Measurements from ENCODE around the gene MFSD6.
"Not testable (repeated sequence)": the region's sequence is repeated elsewhere in the genome, so short reads cannot be mapped to it uniquely, and the experiment has no call there.

MFSD6 gene

GRCh38 chr2:190478572-190479195 is 70.5 kb downstream of the MFSD6 start:
- no peak overlapping the region for H3K27ac ChIP-seq

DNA sequence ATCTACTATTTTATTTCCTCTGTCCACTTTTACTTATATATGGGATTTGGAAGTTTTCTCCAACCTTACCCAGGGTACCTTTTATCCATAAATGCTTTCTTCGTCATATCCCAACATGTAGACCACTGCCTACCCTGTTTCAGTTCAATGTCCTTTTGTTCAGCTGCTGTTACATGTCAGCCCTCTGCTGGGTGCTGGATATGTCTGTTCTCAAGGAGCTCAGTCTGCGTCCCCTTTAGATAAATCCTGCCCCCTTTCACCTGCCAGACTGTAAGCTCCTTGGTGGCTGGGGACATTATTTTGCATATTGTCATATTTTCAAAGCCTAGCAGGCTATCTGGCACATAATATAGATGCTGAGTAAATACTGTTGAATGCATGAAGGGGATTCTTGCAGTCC is 73.2 kb downstream of the MFSD6 start:
- Histone ChIP-seq H3K4me3 (no peak overlapping the region), H3K9me3 (ENCODE audit: low read depth, low read length) (no peaks in the 10 kb centered on the region), H3K36me3 (ENCODE audit: insufficient read depth, low read length) (no peaks in the 10 kb centered on the region), H3K9ac (ENCODE audit: insufficient read length) (no peak overlapping the region), H3K27ac (no peak overlapping the region)
- DNase-seq (ENCODE audit: low read depth, low spot score), result no peak
- TF ChIP-seq FOXP2 (optimal IDR thresholded peaks at IDR 0.05; ENCODE audit: control extremely low read depth, extremely low read length, insufficient read depth) (no peak), POLR2AphosphoS5 (IDR thresholded peaks at IDR 0.05; ENCODE audit: borderline replicate concordance, low read depth, low read length) (no peak), EZH2 (IDR thresholded peaks at IDR 0.05) (no peak)

More at GRCh38 chr2:190478572-190479195, 70.5 kb downstream of the MFSD6 start:
- no peak for DNase-seq (ENCODE audit: low read depth, low spot score)
- H3K36me3 ChIP-seq (ENCODE audit: insufficient read depth, low read length), result no peaks in the 10 kb centered on the region
- no peaks in the 10 kb centered on the region for H3K9me3 ChIP-seq (ENCODE audit: low read depth, low read length)
- H3K4me3 ChIP-seq, result no peak overlapping the region
- TF ChIP-seq FOXP2 (optimal IDR thresholded peaks at IDR 0.05; ENCODE audit: control extremely low read depth, extremely low read length, insufficient read depth) (no peak), EZH2 (IDR thresholded peaks at IDR 0.05) (no peak), POLR2AphosphoS5 (IDR thresholded peaks at IDR 0.05; ENCODE audit: borderline replicate concordance, low read depth, low read length) (no peak)
- H3K9ac ChIP-seq (ENCODE audit: insufficient read length), result no peak overlapping the region

DNA sequence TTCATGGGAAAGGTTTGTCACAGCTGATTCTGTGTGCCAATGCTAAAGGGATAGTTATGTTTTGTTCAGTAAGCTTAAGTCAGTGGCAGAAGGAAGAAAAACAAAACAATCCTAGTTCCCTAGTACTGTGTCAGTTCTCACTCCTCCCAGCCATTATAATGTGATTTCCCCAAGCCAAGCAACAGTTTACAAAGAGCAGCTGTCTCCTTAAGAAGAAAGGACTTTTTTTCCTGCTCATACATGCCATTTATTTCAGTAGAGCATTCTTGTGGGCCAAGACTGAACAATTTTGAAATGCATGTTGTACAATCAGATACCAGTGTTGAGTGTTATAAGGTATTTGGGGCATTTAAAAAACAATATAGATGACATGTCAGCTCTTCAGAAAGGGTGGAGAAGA is 74.3 kb downstream of the MFSD6 start:
- Histone ChIP-seq H3K36me3 (ENCODE audit: insufficient read depth, low read length) (no peaks in the 10 kb centered on the region), H3K27ac (no peak overlapping the region), H3K9ac (ENCODE audit: insufficient read length) (no peak overlapping the region), H3K9me3 (ENCODE audit: low read depth, low read length) (no peaks in the 10 kb centered on the region), H3K4me3 (no peak overlapping the region)
- no peak for TF ChIP-seq EZH2 (IDR thresholded peaks at IDR 0.05)
- TF ChIP-seq FOXP2 (optimal IDR thresholded peaks at IDR 0.05; ENCODE audit: control extremely low read depth, extremely low read length, insufficient read depth), result no peak
- no peak for TF ChIP-seq POLR2AphosphoS5 (IDR thresholded peaks at IDR 0.05; ENCODE audit: borderline replicate concordance, low read depth, low read length)
- DNase-seq (ENCODE audit: low read depth, low spot score), result no peak

DNA sequence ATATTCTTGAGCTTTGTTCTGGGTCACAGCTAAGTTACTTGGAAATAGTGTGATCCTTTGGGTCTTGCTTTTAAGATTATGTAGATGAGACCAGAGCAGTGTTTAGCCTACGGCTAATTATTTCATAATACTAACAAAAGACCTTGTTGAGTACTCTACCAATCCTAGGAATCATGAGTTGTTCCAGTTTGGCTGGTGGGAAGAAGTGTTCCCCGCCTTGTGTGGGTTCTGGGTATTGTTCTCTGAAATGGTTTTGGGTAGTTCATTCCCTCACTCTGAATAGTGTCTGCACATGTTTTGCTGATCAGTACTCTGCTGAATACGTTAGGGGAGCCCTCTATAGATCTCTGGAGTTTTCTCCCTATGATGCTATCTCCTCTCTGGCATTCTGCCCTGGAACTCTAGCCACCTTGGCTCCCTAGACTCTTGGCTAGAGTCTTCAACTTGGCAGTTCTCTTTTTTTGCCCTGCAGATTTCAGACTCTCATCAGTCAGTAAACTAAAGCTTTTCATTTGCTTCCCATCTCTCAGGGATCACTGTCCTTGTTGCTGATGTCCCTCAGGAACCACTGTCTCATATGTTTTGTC is 78.0 kb downstream of the MFSD6 start:
- Histone ChIP-seq H3K4me3 (no peak overlapping the region), H3K9ac (ENCODE audit: insufficient read length) (no peak overlapping the region), H3K9me3 (ENCODE audit: low read depth, low read length) (no peaks in the 10 kb centered on the region), H3K27ac (no peak overlapping the region), H3K36me3 (ENCODE audit: insufficient read depth, low read length) (peaks cover 14% of the 10 kb centered on the region)
- no peak for DNase-seq (ENCODE audit: low read depth, low spot score)
- no peak for TF ChIP-seq EZH2 (IDR thresholded peaks at IDR 0.05)
- no peak for TF ChIP-seq FOXP2 (optimal IDR thresholded peaks at IDR 0.05; ENCODE audit: control extremely low read depth, extremely low read length, insufficient read depth)
- no peak for TF ChIP-seq POLR2AphosphoS5 (IDR thresholded peaks at IDR 0.05; ENCODE audit: borderline replicate concordance, low read depth, low read length)

DNA sequence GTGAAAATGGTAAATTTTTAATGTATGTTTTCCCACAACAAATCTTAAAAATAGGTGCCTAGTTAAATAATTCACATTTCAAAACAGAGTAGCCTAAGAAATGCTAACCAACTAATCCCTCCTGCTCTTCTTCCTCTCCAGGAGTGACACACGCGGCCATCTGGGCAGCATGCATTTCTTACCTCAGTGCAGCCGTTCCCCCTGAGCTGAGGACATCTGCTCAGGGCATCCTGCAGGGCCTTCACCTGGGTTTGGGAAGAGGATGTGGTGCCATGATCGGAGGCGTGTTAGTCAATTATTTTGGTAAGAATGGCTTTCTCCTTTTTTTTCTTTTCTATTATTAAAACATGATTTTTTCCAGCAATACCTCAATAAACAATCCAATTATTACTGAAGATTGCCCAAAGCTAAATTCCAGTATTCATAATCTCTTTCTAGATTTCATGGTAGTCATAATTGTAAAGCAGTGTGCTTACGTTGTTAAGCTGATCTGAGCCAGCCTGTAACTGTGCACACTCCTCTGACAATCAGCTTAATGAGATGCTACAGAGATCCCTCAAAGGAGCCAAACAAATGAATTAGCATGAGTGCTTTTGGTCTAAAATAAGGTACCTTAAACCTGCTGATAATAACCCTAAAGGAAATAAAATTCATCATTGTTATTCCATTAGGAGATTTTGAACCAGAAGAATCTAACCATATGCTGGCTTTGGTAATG is 80.5 kb downstream of the MFSD6 start:
- no peak overlapping the region for H3K4me3 ChIP-seq
- H3K36me3 ChIP-seq (ENCODE audit: insufficient read depth, low read length), result peaks cover 28% of the 10 kb centered on the region
- no peak for TF ChIP-seq EZH2 (IDR thresholded peaks at IDR 0.05)
- no peak for TF ChIP-seq FOXP2 (optimal IDR thresholded peaks at IDR 0.05; ENCODE audit: control extremely low read depth, extremely low read length, insufficient read depth)
- TF ChIP-seq POLR2AphosphoS5 (IDR thresholded peaks at IDR 0.05; ENCODE audit: borderline replicate concordance, low read depth, low read length), result no peak
- no peak overlapping the region for H3K27ac ChIP-seq
- no peak overlapping the region for H3K9ac ChIP-seq (ENCODE audit: insufficient read length)
- DNase-seq (ENCODE audit: low read depth, low spot score), result no peak
- H3K9me3 ChIP-seq (ENCODE audit: low read depth, low read length), result peaks cover 4% of the 10 kb centered on the region; the same call in 1 of the 2 replicates

- H3K27ac ChIP-seq, result no peak overlapping the region
- no peak for TF ChIP-seq FOXP2 (optimal IDR thresholded peaks at IDR 0.05; ENCODE audit: control extremely low read depth, extremely low read length, insufficient read depth)
- no peak for TF ChIP-seq EZH2 (IDR thresholded peaks at IDR 0.05)
- no peak for TF ChIP-seq POLR2AphosphoS5 (IDR thresholded peaks at IDR 0.05; ENCODE audit: borderline replicate concordance, low read depth, low read length)
- no peak overlapping the region for H3K9ac ChIP-seq (ENCODE audit: insufficient read length)
- H3K9me3 ChIP-seq (ENCODE audit: low read depth, low read length), result peaks cover 4% of the 10 kb centered on the region; the same call in 1 of the 2 replicates
- peaks cover 28% of the 10 kb centered on the region for H3K36me3 ChIP-seq (ENCODE audit: insufficient read depth, low read length)
- no peak for DNase-seq (ENCODE audit: low read depth, low spot score)
- no peak overlapping the region for H3K4me3 ChIP-seq
Measured at GRCh38 chr2:190489475-190489874, 81.3 kb downstream of the MFSD6 start.

DNA sequence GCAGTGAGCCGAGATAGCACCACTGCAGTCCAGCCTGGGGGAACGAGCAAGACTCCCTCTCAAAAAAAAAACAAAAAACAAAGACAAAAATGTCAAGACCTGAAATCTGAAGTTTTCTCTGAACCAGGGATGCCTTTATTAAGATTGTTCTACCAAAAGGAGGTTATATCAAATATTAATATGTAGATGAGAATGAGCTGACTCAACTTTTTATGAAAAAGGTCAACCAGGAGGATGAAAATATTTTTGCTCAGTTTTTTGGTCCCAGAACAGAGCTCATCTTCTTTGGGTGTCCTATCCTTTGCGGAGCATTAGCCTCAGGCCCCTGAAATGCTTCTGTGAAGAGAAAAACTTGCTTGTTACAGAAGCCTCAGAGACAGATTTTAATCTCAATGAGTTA is 82.3 kb downstream of the MFSD6 start:
- Histone ChIP-seq H3K9ac (ENCODE audit: insufficient read length) (no peak overlapping the region), H3K9me3 (ENCODE audit: low read depth, low read length) (peaks cover 4% of the 10 kb centered on the region; the same call in 1 of the 2 replicates), H3K27ac (no peak overlapping the region), H3K4me3 (no peak overlapping the region), H3K36me3 (ENCODE audit: insufficient read depth, low read length) (peaks cover 28% of the 10 kb centered on the region)
- TF ChIP-seq FOXP2 (optimal IDR thresholded peaks at IDR 0.05; ENCODE audit: control extremely low read depth, extremely low read length, insufficient read depth) (no peak), POLR2AphosphoS5 (IDR thresholded peaks at IDR 0.05; ENCODE audit: borderline replicate concordance, low read depth, low read length) (no peak), EZH2 (IDR thresholded peaks at IDR 0.05) (no peak)
- no peak for DNase-seq (ENCODE audit: low read depth, low spot score)

DNA sequence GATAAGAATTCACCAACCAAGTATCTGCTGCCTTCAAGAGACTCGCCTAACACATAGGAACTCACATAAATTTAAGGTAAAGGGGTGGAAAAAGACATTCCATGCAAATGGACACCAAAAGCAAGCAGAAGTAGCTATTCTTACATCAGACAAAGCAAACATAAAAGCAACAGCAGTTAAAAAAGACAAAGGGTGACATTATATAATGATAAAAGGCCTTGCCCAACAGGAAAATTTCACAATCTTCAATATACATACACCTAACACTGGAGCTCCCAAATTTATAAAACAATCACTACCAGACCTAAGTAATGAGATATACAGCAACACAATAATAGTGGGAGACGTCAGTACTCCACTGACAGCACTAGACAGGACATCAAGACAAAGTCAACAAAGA is 84.9 kb downstream of the MFSD6 start:
- DNase-seq (ENCODE audit: low read depth, low spot score), result no peak
- H3K36me3 ChIP-seq (ENCODE audit: insufficient read depth, low read length), result peaks cover 28% of the 10 kb centered on the region

GRCh38 chr2:190494600-190495227 is 86.6 kb downstream of the MFSD6 start:
- not testable (repeated sequence) for H3K9ac ChIP-seq (ENCODE audit: insufficient read length); DNase-seq (ENCODE audit: low read depth, low spot score); H3K27ac ChIP-seq; H3K4me3 ChIP-seq; H3K9me3 ChIP-seq (ENCODE audit: low read depth, low read length)
- peaks cover 24% of the 10 kb centered on the region for H3K36me3 ChIP-seq (ENCODE audit: insufficient read depth, low read length)

More for the DNA sequence above, 84.9 kb downstream of the MFSD6 start:
- no peak for TF ChIP-seq POLR2AphosphoS5 (IDR thresholded peaks at IDR 0.05; ENCODE audit: borderline replicate concordance, low read depth, low read length)
- TF ChIP-seq FOXP2 (optimal IDR thresholded peaks at IDR 0.05; ENCODE audit: control extremely low read depth, extremely low read length, insufficient read depth), result no peak
- no peak for TF ChIP-seq EZH2 (IDR thresholded peaks at IDR 0.05)
- Histone ChIP-seq H3K9ac (ENCODE audit: insufficient read length) (no peak overlapping the region), H3K9me3 (ENCODE audit: low read depth, low read length) (peaks cover 4% of the 10 kb centered on the region; the same call in 1 of the 2 replicates), H3K4me3 (no peak overlapping the region), H3K27ac (no peak overlapping the region)
